A549 (cell line): ENCODE data around the gene IGF2BP3.

Experiments used
- EP300 ChIP-seq, 2 experiments: fragments of >200 bp; sonication (Bioruptor Twin); formaldehyde crosslinking; IDR thresholded peaks; 2 replicates in 1 of 2; 3 replicates in 1 of 2; pipeline ENCODE4 v1.6.1; 2016 to 2017
- HDAC2 ChIP-seq: fragments of 200-600 bp; sonication (generic); IDR thresholded peaks from 2 replicates; pipeline ENCODE4 v1.6.1; 2016
- KDM1A ChIP-seq: fragments of 200-600 bp; sonication (generic); IDR thresholded peaks from 2 replicates; pipeline ENCODE4 v1.6.1; 2016; ENCODE audit warnings: low read depth, mild to moderate bottlenecking
- NFE2L2 ChIP-seq: fragments of 150-350 bp; conservative IDR thresholded peaks from 2 replicates; pipeline ENCODE4 v1.6.1; 2014; ENCODE audit warnings: low read length
- NR3C1 ChIP-seq: fragments of >200 bp; sonication (Bioruptor Twin); formaldehyde crosslinking; IDR thresholded peaks from 3 replicates; pipeline ENCODE4 v1.6.1; 2017
- POLR2AphosphoS2 ChIP-seq: conservative IDR thresholded peaks from 2 replicates; pipeline ENCODE4 v1.6.1; 2012; ENCODE audit warnings: low read length, improper control_type of control experiment, inconsistent platforms
- RAD21 ChIP-seq, 2 experiments: fragments of >200 bp in 1 of 2; sonication (Bioruptor Twin) in 1 of 2; formaldehyde crosslinking in 1 of 2; IDR thresholded peaks in 1 of 2; conservative IDR thresholded peaks in 1 of 2; 2 replicates in 1 of 2; 3 replicates in 1 of 2; pipeline ENCODE4 v1.6.1; 2012 to 2018; ENCODE audit warnings: inconsistent platforms in 1 of 2
- RCOR1 ChIP-seq: fragments of 150-350 bp; IDR thresholded peaks from 2 replicates; pipeline ENCODE4 v1.6.1; 2014; ENCODE audit warnings: antibody characterized with exemption, low read length, low read depth
- REST ChIP-seq: fragments of 200-600 bp; sonication (generic); IDR thresholded peaks from 2 replicates; pipeline ENCODE4 v1.6.1; 2016; ENCODE audit warnings: antibody characterized with exemption, mild to moderate bottlenecking, moderate library complexity
- RFX5 ChIP-seq: fragments of 450-650 bp; IDR thresholded peaks from 2 replicates; pipeline ENCODE4 v1.7.1; 2014; ENCODE audit warnings: antibody characterized with exemption, mild to moderate bottlenecking, moderate library complexity
- SMC3 ChIP-seq: fragments of >200 bp; sonication (Bioruptor Twin); formaldehyde crosslinking; IDR thresholded peaks from 3 replicates; pipeline ENCODE4 v1.6.1; 2018; ENCODE audit warnings: inconsistent platforms
- TF ChIP-seq, protein P1 (sequence below): fragments of >200 bp; sonication (Bioruptor Twin); formaldehyde crosslinking; IDR thresholded peaks from 3 replicates; pipeline ENCODE4 v1.5.1; 2016
- TF ChIP-seq, protein P2 (sequence below): fragments of 450-650 bp; IDR thresholded peaks from 2 replicates; pipeline ENCODE4 v1.6.1; 2014; ENCODE audit warnings: antibody characterized with exemption
- TF ChIP-seq, protein P3 (sequence below): IDR thresholded peaks from 2 replicates; pipeline ENCODE4 v1.6.1; 2012

DNA sequence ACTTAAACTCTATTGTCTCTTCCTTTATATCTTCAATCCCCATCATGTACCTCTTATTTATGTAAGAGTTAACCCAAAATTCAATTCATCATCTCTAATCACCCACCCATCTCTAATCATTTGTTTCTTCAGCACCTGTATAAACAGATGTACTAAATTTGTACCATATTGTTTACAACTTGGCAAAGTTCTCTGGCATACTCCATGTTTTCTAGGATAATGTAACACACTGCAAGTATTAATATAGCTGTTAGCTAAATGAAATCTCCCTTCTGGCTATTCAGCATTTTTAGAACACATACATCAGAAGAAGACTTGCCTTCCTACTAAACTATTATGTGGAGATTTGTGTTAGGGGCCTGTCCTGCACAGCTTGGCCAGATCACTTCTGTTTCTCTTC is 138.1 kb downstream of the IGF2BP3 start:
- TF ChIP-seq RCOR1 (no peak), KDM1A (no peak), NR3C1 (no peak), NFE2L2 (no peak), HDAC2 (no peak), RAD21 (conservative IDR thresholded peaks at IDR 0.05 in 1 of 2, IDR thresholded peaks at IDR 0.05 in 1 of 2) (no peak), EP300 (IDR thresholded peaks at IDR 0.05) (no peak), SMC3 (no peak), RFX5 (no peak), POLR2AphosphoS2 (no peak), REST (no peak)
- TF ChIP-seq, protein P1, sequence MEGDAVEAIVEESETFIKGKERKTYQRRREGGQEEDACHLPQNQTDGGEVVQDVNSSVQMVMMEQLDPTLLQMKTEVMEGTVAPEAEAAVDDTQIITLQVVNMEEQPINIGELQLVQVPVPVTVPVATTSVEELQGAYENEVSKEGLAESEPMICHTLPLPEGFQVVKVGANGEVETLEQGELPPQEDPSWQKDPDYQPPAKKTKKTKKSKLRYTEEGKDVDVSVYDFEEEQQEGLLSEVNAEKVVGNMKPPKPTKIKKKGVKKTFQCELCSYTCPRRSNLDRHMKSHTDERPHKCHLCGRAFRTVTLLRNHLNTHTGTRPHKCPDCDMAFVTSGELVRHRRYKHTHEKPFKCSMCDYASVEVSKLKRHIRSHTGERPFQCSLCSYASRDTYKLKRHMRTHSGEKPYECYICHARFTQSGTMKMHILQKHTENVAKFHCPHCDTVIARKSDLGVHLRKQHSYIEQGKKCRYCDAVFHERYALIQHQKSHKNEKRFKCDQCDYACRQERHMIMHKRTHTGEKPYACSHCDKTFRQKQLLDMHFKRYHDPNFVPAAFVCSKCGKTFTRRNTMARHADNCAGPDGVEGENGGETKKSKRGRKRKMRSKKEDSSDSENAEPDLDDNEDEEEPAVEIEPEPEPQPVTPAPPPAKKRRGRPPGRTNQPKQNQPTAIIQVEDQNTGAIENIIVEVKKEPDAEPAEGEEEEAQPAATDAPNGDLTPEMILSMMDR = no peak
- TF ChIP-seq, protein P2, sequence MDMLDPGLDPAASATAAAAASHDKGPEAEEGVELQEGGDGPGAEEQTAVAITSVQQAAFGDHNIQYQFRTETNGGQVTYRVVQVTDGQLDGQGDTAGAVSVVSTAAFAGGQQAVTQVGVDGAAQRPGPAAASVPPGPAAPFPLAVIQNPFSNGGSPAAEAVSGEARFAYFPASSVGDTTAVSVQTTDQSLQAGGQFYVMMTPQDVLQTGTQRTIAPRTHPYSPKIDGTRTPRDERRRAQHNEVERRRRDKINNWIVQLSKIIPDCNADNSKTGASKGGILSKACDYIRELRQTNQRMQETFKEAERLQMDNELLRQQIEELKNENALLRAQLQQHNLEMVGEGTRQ = no peak
- TF ChIP-seq, protein P3, sequence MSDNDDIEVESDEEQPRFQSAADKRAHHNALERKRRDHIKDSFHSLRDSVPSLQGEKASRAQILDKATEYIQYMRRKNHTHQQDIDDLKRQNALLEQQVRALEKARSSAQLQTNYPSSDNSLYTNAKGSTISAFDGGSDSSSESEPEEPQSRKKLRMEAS = no peak
